HepG2 (cell line): Measurements from ENCODE around the gene ARPP21. TPM values are rescaled to one million over a fixed set of nuclear protein-coding genes. Genes with fewer than 3 reads are reported as not detected.

Experiments used
- ARNTL ChIP-seq: sonication (generic); formaldehyde crosslinking; IDR thresholded peaks from 2 replicates; pipeline ENCODE4 v1.4.0; 2020; ENCODE audit warnings: mild to moderate bottlenecking, missing genetic modification reagents
- ZBTB8A ChIP-seq: sonication (generic); formaldehyde crosslinking; IDR thresholded peaks from 2 replicates; pipeline ENCODE4 v1.4.0; 2020; ENCODE audit warnings: mild to moderate bottlenecking, low read depth, missing genetic modification reagents, borderline replicate concordance
- ZNF749 ChIP-seq: sonication (generic); formaldehyde crosslinking; IDR thresholded peaks from 2 replicates; pipeline ENCODE4 v1.8.0; 2022; ENCODE audit warnings: mild to moderate bottlenecking, missing genetic modification reagents, moderate library complexity, borderline replicate concordance
- ZNF839 ChIP-seq: sonication (generic); formaldehyde crosslinking; IDR thresholded peaks from 2 replicates; pipeline ENCODE4 v1.4.0; 2020; ENCODE audit warnings: missing genetic modification reagents, mild to moderate bottlenecking, borderline replicate concordance
- polyA plus RNA-seq, 8 experiments: library from polyadenylated mRNA; depleted of rRNA in 3 of 8; stranded (reverse) in 7 of 8; unstranded in 1 of 8; fragments of >200 nt; fragmentation: Illumina TruSeq in 4 of 8; extraction: Trizol in 4 of 8; gene quantifications; 2 replicates each; pipeline versions ENCODE4 v1.2.1 to v1.2.3, GENCODE V29; 2011 to 2016; ENCODE audit warnings: low read depth in 4 of 8, missing spikeins in 1 of 8, mixed read lengths in 1 of 8; ENCODE audit not compliant: insufficient read depth in 1 of 8
- total RNA-seq, 5 experiments: library from RNA; depleted of rRNA; stranded (reverse); fragments of >200 nt; fragmentation: Illumina TruSeq; extraction: Trizol; gene quantifications; 2 replicates each; pipeline ENCODE4 v1.2.3, GENCODE V29; 2016; ENCODE audit warnings: low read depth in 1 of 5
- TF ChIP-seq, protein P1 (sequence below): sonication (generic); formaldehyde crosslinking; IDR thresholded peaks from 2 replicates; pipeline ENCODE4 v1.4.0; 2020; ENCODE audit warnings: missing genetic modification reagents, borderline replicate concordance
- TF ChIP-seq, protein P2 (sequence below): IDR thresholded peaks from 2 replicates; pipeline ENCODE4 v1.6.1; 2016; ENCODE audit warnings: missing genetic modification reagents, missing compliant biosample characterization
- TF ChIP-seq, protein P3 (sequence below): sonication (generic); formaldehyde crosslinking; IDR thresholded peaks from 2 replicates; pipeline ENCODE4 v1.8.0; 2022; ENCODE audit warnings: mild to moderate bottlenecking, missing genetic modification reagents, borderline replicate concordance

Gene ARPP21
- total and polyA plus RNA-seq, 2 of the 13 experiments (the other 11 are each of a cell fraction or from before 2014, with no cell fraction given), result not detected

DNA sequence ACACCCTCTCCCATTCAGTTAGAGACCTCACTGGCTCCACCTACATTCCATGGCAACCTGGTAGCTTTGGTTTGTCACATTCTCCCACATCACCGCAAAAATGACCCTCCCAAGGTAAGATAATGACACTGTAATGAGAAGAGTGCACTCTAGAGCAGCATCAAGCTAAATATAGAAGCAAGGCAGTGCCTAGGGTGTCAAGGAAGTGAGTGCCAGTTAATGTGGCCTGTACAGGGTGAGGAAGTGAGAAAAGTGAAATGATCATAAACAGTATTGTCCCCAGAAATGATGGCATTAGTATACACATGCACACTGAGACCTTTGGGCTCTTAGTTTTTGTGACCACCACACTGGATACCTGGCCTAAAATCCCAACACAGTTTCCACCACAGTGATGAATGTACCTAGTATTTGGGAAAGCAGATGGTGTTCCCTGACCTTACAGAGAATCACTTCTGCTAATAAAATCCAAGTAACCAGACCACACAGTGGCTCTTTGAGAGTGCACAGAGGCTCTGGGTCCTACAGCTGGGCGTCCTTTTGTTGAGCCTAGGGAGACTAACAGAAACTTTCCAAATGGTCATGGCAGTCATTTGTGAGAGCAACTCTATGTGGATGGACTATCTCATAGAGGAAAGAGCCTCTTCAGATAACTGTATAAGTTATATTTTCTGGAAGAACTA lies 106.6 kb downstream of the ARPP21 start (continued):
- TF ChIP-seq, protein P1, sequence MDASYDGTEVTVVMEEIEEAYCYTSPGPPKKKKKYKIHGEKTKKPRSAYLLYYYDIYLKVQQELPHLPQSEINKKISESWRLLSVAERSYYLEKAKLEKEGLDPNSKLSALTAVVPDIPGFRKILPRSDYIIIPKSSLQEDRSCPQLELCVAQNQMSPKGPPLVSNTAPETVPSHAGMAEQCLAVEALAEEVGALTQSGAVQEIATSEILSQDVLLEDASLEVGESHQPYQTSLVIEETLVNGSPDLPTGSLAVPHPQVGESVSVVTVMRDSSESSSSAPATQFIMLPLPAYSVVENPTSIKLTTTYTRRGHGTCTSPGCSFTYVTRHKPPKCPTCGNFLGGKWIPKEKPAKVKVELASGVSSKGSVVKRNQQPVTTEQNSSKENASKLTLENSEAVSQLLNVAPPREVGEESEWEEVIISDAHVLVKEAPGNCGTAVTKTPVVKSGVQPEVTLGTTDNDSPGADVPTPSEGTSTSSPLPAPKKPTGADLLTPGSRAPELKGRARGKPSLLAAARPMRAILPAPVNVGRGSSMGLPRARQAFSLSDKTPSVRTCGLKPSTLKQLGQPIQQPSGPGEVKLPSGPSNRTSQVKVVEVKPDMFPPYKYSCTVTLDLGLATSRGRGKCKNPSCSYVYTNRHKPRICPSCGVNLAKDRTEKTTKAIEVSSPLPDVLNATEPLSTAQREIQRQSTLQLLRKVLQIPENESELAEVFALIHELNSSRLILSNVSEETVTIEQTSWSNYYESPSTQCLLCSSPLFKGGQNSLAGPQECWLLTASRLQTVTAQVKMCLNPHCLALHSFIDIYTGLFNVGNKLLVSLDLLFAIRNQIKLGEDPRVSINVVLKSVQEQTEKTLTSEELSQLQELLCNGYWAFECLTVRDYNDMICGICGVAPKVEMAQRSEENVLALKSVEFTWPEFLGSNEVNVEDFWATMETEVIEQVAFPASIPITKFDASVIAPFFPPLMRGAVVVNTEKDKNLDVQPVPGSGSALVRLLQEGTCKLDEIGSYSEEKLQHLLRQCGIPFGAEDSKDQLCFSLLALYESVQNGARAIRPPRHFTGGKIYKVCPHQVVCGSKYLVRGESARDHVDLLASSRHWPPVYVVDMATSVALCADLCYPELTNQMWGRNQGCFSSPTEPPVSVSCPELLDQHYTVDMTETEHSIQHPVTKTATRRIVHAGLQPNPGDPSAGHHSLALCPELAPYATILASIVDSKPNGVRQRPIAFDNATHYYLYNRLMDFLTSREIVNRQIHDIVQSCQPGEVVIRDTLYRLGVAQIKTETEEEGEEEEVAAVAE, result no peak
- no peak for TF ChIP-seq ZNF749 (CRISPR knock-in tag)
- no peak for TF ChIP-seq ZBTB8A (CRISPR knock-in tag)
- TF ChIP-seq, protein P2, sequence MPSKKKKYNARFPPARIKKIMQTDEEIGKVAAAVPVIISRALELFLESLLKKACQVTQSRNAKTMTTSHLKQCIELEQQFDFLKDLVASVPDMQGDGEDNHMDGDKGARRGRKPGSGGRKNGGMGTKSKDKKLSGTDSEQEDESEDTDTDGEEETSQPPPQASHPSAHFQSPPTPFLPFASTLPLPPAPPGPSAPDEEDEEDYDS (CRISPR knock-in tag), result no peak
- no peak for TF ChIP-seq ARNTL (CRISPR knock-in tag)
- TF ChIP-seq, protein P3, sequence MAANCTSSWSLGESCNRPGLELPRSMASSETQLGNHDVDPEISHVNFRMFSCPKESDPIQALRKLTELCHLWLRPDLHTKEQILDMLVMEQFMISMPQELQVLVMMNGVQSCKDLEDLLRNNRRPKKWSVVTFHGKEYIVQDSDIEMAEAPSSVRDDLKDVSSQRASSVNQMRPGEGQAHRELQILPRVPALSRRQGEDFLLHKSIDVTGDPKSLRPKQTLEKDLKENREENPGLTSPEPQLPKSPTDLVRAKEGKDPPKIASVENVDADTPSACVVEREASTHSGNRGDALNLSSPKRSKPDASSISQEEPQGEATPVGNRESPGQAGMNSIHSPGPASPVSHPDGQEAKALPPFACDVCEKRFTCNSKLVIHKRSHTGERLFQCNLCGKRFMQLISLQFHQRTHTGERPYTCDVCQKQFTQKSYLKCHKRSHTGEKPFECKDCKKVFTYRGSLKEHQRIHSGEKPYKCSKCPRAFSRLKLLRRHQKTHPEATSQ (CRISPR knock-in tag), result no peak
- no peak for TF ChIP-seq ZNF839 (CRISPR knock-in tag)
